ENCODE results near the gene PLPP3. TPM values are rescaled to one million over a fixed set of nuclear protein-coding genes. Genes with fewer than 3 reads are reported as not detected.

PLPP3 gene
- total RNA-seq, 1 experiment from 2014 or later, result 17.5 TPM

DNA sequence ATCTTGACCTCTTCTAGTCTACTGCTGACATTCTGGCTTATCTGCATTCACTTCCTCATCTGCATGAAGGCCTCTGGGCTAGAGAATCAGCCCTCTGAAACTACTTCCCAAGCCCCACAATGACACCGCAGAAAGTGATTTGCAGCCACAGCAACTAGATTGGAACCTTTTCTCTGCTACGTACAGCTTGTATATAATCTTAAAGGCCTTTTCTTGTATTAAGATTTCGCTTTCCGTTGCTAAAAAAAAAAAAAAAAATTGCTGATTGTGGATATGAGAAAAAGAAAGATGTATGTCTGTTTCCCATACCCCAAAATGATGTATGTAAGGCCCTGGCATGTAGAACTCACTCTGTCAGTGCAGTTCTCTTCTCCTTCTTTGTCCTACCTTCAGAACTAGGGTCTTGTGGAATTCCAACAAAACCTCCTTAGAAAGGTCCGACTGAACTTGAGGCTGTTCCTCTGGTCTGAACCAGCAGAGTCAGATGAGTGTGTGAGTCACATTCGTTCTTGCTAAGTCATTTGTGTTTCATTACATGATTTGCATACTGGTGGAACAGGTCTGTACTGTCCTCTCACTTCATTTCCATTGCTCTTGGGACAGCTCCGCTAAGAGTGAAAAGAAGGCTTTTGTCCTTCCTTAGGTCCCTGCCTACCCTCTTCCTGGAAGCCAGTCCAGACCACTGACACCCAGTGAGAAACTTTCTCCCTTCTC, 62.7 kb downstream of the PLPP3 start:
- no peaks in the 10 kb centered on the region for H3K9me3 ChIP-seq (replicated peaks)
- no peak for DNase-seq (ENCODE audit: low read depth in 1 of 2, low spot score in 2 of 2)
- H3K4me1 ChIP-seq (replicated peaks), result no peaks in the 10 kb centered on the region
- no peak overlapping the region for H3K4me3 ChIP-seq
- H3K27ac ChIP-seq, result no peak overlapping the region
- H3K36me3 ChIP-seq, result peaks cover 42% of the 10 kb centered on the region
- no peaks in the 10 kb centered on the region for H3K27me3 ChIP-seq (replicated peaks)

DNA sequence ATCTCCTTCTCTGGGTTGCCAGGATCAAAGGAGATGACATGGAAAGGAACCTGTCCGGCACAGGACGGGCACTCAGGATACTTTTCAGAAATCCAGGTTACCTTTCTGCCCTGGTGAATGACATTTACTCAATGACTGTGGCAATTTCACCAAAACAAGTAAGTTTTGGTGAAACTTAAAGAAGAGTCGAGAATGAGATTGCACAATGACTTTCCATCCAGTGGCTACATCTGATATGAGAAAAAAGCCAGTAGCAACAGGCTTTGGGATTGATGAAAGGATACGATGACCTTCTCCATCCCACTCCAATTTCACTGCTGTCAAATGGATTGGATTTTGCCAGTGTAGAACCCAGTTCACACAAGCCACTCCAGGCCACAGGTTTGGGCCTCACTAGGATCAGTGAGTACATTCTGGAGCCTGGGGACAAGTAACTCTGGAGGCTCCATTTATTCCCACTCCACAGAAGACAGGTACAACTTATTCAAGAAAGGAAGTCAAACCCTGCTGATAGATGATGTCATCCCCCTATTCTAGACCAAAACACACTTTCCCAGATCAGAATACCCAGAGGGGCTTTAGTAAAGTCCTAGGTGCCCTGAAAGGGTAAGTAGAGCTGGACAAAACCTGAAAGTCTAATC, 63.3 kb downstream of the PLPP3 start:
- Histone ChIP-seq H3K27ac (no peak overlapping the region), H3K36me3 (peaks cover 48% of the 10 kb centered on the region)

DNA sequence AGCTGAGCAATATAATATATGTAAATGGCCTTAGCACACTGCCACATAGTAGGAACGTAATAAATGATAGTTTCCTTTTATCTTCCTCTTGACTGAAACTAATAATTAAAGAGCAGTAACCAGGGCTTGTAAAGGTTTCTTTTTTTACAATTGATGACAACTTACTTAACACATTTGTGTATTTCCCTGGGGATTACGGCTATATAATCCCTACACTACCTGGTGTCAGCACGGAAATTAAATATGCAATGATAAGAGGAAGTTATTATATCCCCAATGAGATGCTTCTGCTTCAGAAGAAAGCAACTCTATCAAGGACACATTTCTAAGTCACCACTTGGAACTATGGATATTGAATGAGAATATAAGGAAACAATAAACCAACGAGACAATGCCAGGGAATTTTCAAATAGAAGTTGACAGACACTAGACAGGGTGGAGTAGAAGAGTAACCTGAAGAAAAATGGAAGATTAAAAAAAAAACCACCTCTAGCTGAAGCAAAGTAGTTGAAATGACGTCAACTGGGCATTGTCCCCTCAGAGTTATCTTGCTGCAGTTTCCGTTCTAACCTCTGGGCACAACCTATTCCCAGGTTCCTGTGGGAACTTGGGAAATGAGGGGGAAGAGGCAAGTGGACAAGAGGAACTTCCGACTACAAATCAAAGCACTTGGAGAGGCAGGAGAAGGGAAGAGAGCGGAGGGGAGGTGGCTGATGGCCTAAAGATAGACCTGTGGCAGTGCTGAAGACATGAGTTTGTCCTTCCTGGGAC, 66.5 kb downstream of the PLPP3 start:
- DNase-seq (ENCODE audit: low read depth in 1 of 2, low spot score in 2 of 2), result no peak
- Histone ChIP-seq H3K27ac (no peak overlapping the region), H3K4me1 (replicated peaks) (no peaks in the 10 kb centered on the region), H3K4me3 (no peak overlapping the region), H3K27me3 (replicated peaks) (no peaks in the 10 kb centered on the region), H3K9me3 (replicated peaks) (no peaks in the 10 kb centered on the region), H3K36me3 (peaks cover 72% of the 10 kb centered on the region)

More for the DNA sequence above, 63.3 kb downstream of the PLPP3 start:
- Histone ChIP-seq H3K27me3 (replicated peaks) (no peaks in the 10 kb centered on the region), H3K4me3 (no peak overlapping the region), H3K9me3 (replicated peaks) (no peaks in the 10 kb centered on the region), H3K4me1 (replicated peaks) (no peaks in the 10 kb centered on the region)
- DNase-seq (ENCODE audit: low read depth in 1 of 2, low spot score in 2 of 2), result no peak

DNA sequence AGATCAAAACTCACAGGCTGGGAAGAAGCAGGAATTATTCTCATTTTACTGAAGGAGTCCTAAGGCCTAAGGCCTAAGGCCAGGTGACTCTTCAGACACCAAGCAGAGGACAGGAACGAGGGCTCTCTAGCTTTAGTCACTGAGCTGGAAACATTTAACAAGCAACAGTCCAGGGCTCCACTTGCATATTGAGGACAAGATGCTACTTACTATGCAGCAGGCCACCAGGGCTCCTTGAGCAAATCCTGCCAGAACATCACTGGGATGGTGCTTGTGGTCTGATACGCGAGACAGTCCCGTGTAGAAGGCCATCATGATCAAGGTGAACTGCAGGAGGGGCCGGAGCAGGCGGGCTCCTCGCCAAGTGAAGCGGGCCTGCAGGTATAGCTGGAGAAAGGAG, 67.6 kb downstream of the PLPP3 start:
- Histone ChIP-seq H3K36me3 (peaks cover 74% of the 10 kb centered on the region), H3K27ac (no peak overlapping the region), H3K9me3 (replicated peaks) (no peaks in the 10 kb centered on the region), H3K27me3 (replicated peaks) (no peaks in the 10 kb centered on the region), H3K4me3 (no peak overlapping the region), H3K4me1 (replicated peaks) (no peaks in the 10 kb centered on the region)
- DNase-seq (ENCODE audit: low read depth in 1 of 2, low spot score in 2 of 2), result no peak

DNA sequence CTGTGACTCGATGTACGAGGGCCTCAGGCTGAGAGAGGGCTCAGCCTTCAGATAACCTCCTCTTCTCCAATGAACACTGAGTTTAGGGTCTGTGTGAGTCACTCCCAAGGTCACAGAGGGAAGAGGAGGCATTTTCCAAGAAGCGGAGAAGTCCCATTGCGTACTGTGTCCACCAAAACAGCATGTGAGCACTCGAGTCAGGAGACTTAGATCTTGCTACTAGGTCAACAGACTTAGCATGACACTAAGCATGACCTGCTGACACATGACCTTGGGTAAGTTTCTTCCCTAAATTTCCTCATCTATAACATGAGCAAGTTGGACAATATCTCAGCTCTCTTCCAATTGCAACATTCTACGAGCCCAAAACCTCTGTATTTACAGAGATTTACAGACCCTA, 68.0 kb downstream of the PLPP3 start:
- H3K36me3 ChIP-seq, result peaks cover 73% of the 10 kb centered on the region
- H3K9me3 ChIP-seq (replicated peaks), result no peaks in the 10 kb centered on the region
- no peak overlapping the region for H3K4me3 ChIP-seq
- H3K27ac ChIP-seq, result no peak overlapping the region
- H3K4me1 ChIP-seq (replicated peaks), result no peaks in the 10 kb centered on the region
- DNase-seq (ENCODE audit: low read depth in 1 of 2, low spot score in 2 of 2), result no peak
- no peaks in the 10 kb centered on the region for H3K27me3 ChIP-seq (replicated peaks)

DNA sequence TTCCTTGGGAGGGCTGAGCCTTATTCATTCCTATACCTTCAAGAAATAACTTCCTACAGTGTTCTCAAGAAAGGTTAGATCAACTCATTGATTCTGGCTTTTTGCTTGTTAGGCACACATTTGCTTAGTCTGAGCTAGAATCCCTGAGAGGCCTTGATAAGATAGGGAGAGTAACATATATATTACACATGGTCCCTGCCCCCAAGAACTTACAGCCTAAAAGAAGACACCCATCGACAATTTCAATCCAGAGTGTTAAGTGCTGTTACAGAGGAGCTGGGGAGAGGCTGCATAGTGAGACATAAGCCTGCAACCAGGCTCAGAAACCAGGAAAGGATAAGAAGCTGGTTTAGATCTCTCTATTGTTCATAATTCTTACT, 68.7 kb downstream of the PLPP3 start:
- no peak overlapping the region for H3K4me3 ChIP-seq
- H3K36me3 ChIP-seq, result peaks cover 73% of the 10 kb centered on the region
- DNase-seq (ENCODE audit: low read depth in 1 of 2, low spot score in 2 of 2), result no peak
- no peaks in the 10 kb centered on the region for H3K27me3 ChIP-seq (replicated peaks)
- no peaks in the 10 kb centered on the region for H3K4me1 ChIP-seq (replicated peaks)
- no peaks in the 10 kb centered on the region for H3K9me3 ChIP-seq (replicated peaks)
- H3K27ac ChIP-seq, result no peak overlapping the region

DNA sequence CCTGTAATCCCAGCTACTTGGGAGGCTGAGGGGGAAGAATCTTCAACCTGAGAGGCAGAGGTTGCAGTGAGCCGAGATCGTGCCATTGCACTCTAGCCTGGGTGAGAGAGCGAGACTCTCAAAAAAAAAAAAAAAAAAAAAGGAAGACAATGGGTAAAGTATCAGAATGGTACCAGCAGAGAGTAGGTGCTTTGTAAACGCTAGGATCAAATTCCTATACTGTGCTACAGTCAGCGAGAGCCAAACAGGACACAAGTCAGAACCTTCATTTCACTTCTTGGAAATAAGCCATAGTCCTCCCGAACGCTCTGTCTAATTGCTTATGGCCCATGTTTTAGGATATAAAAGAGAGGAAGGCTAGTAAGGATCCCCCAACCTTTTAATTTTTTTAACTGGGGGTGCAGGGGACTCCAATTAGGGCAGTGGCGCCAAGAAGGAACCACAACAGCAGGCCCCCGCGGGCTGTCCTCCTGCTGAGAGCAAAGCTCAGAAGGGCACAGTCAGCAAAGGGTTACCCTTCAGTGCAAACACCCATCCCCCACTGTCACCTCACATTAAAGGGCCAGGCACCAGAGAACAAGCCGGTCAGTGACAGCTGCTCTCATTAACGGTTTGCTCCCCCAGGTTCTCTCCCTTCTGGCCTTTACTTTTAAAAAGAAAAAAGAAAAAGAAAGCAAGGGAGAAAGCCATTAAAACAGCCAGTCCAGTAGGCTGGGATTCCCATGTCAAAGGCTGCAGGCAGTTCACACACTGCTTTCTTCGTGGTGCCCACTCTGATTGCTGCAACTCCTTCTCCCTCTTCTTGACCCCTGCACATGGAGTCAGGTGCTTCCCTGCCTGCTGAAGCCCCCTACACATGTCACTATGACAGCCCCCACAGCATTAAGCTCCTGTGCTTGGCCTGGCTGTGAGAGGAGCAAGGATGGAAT, 69.4 kb downstream of the PLPP3 start:
- Histone ChIP-seq H3K4me1 (replicated peaks) (no peaks in the 10 kb centered on the region), H3K4me3 (no peak overlapping the region), H3K9me3 (replicated peaks) (no peaks in the 10 kb centered on the region), H3K27me3 (replicated peaks) (no peaks in the 10 kb centered on the region), H3K36me3 (peaks cover 77% of the 10 kb centered on the region), H3K27ac (no peak overlapping the region)
- no peak for DNase-seq (ENCODE audit: low read depth in 1 of 2, low spot score in 2 of 2)

DNA sequence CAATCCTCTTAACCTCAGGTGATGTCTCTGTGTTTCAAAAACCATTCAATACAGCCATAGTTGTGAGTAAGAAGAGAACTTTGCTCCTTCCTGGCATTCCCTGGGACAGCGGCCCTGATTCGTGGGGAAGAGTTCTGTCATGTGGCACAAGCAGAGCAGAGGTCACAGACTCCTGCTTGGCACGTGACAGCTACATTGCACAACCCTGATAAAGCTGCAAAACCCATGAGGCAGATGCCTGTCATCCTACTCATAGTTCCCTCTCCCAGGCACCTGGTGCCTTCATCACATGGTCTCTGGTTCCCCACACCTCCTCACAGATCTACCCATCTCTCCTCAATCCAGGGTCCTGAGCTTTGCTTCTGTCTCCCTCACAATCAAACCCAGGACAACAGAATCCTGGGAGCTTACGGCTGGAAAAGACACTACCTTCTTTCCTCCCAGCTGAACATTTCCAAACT, 70.8 kb downstream of the PLPP3 start:
- Histone ChIP-seq H3K27me3 (replicated peaks) (no peaks in the 10 kb centered on the region), H3K36me3 (peaks cover 88% of the 10 kb centered on the region), H3K4me1 (replicated peaks) (no peaks in the 10 kb centered on the region), H3K27ac (no peak overlapping the region), H3K9me3 (replicated peaks) (no peaks in the 10 kb centered on the region), H3K4me3 (no peak overlapping the region)
- DNase-seq (ENCODE audit: low read depth in 1 of 2, low spot score in 2 of 2), result no peak

DNA sequence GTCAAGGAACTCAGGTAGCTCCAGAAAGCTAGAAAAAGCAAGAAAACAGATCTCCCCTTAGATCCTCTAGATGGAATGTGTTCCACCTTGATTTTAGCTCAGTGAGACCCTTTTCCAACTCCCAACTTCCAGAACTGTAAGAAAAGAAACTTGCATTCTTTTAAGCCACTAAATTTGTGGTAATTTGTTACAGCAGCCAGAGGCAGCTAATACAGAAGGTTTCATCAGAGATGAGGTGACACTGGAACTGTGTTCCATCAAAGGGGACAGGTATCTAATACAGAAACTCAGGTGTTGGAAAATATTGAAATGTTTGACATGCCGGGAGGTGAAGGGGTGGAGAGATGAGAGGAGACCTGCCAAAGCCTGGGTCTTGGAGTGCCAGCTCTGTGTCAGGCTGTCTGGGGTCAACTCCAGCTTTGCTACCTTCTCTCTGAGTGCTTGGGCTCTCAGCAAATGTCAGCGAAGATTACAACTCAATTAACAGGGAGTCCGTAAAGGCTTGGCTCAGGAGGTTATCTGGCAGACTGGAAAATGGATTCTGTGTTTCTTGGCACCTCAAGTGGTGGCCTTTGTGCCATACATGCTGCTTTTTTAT, 71.3 kb downstream of the PLPP3 start:
- Histone ChIP-seq H3K27me3 (replicated peaks) (no peaks in the 10 kb centered on the region), H3K36me3 (peaks cover 88% of the 10 kb centered on the region), H3K9me3 (replicated peaks) (no peaks in the 10 kb centered on the region), H3K4me1 (replicated peaks) (no peaks in the 10 kb centered on the region), H3K4me3 (no peak overlapping the region), H3K27ac (no peak overlapping the region)
- DNase-seq (ENCODE audit: low read depth in 1 of 2, low spot score in 2 of 2), result no peak

DNA sequence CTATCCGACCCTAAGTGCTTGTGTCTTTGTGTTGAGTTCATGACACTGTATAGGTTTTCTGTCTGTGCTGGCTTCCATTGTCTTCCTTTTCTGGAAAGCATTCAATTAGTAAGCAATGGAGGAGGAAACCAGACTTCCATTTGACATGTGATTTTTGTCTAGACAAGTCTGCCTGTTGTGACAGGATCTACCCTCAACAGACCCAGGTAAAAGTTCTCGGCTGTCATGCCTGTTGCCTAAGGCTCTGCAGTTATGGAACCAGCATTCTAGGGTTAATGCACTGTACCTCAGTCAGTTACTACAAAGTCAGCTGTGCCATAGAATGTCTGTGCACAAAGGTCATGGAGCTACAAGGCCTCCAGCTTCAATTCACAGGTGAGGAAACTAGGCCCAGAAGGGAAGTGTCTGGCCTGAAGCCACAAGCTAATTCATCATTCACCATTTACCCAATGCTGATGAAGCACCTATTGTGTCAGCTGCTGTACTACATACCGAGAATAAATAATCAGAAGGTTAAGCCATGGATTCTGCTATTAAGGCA, 72.3 kb downstream of the PLPP3 start:
- no peak for DNase-seq (ENCODE audit: low read depth in 1 of 2, low spot score in 2 of 2)
- Histone ChIP-seq H3K4me1 (replicated peaks) (no peaks in the 10 kb centered on the region), H3K27ac (no peak overlapping the region), H3K27me3 (replicated peaks) (no peaks in the 10 kb centered on the region), H3K4me3 (no peak overlapping the region), H3K36me3 (peaks cover 86% of the 10 kb centered on the region), H3K9me3 (replicated peaks) (no peaks in the 10 kb centered on the region)

DNA sequence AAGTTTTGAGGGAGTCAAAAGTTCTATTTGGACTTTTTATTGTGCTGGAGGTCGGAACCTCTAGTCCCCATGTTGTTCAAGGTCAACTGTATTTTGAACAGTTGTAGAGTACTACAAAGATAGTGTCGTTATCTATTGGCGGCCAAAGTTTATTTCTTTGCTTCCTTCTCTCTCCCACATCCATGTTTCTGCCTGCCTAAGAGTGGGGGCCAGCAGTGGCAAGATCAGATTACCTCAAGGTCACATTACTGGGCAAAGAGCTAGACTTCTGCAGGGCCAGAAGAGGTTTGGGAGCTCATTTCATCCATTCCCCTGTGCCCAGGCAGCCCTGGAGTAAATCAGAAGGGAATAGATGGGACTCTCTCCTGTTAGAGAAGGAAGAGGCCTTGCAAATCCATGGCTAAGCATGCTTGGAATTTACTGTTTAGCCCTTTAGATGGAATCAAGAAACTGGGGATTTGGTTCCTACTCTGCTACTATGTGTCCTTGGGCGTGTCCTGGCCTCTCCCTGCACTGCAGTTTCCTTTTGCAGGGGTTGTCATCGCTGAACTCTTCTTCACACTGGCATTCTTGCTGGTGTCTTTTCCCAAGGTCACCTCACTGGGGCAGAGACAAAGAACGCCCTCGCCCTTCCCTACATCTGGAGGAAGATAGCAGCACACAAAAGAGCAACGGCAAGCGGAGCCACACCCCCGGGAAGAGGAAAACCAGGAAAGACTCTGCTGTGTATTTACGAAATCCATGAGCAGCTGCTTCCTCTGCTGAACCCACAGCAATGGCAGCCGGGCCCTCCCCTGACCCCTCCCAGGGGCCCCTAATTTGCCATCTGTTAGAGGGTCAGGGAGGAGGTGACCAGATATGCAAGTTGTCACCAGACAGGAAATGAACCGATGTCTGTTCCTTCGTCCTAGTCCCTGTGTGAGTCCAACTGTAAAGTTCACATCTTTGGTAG, 73.3 kb downstream of the PLPP3 start:
- no peaks in the 10 kb centered on the region for H3K9me3 ChIP-seq (replicated peaks)
- H3K36me3 ChIP-seq, result peaks cover 79% of the 10 kb centered on the region
- no peak for DNase-seq (ENCODE audit: low read depth in 1 of 2, low spot score in 2 of 2)
- no peak overlapping the region for H3K4me3 ChIP-seq
- no peaks in the 10 kb centered on the region for H3K27me3 ChIP-seq (replicated peaks)
- H3K27ac ChIP-seq, result no peak overlapping the region
- H3K4me1 ChIP-seq (replicated peaks), result no peaks in the 10 kb centered on the region

DNA sequence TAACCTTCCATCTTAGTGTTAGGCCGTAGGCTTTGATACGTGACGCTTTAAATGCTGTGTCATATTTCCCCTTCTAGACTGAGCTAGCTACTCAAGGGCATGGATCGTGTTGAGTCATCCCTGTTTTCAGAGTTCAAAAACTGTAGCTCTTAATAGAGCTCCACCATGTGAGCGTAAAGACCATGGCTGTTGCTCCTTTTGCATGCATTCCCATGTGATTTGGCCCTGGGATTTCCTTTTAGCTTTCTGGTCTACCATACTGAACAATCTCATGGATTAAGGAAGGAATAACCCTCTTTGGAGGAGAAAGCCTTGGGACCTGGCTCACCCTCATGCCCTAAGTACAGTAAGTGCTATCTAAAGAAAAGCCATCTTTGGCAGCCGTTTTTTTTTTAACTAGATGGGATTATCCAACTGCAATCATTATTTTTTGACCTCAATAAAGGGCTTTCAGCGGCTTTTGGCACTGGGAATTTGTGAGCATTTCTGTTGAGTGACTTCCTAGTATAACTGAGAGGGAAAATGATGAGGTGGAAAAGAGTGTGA, 76.6 kb downstream of the PLPP3 start:
- no peaks in the 10 kb centered on the region for H3K9me3 ChIP-seq (replicated peaks)
- DNase-seq (ENCODE audit: low read depth in 1 of 2, low spot score in 2 of 2), result no peak
- H3K27ac ChIP-seq, result no peak overlapping the region
- no peak overlapping the region for H3K4me3 ChIP-seq
- H3K36me3 ChIP-seq, result peaks cover 50% of the 10 kb centered on the region
- H3K4me1 ChIP-seq (replicated peaks), result no peaks in the 10 kb centered on the region
- H3K27me3 ChIP-seq (replicated peaks), result no peaks in the 10 kb centered on the region

All from SJSA1 (cell line).